K562 (cell line): Measurements from ENCODE around the gene TULP4. TPM values are rescaled to one million over a fixed set of nuclear protein-coding genes. Genes with fewer than 3 reads are reported as not detected.

ENCODE experiments used
- ATAC-seq: fragments of 200-7000 bp; cut with Tn5 transposase; 3 replicates; pipeline ENCODE4 v1.9.1; 2020; ENCODE audit warnings: moderate library complexity
- BruUV-seq: library from RNA; stranded (reverse); fragments of 400-500 nt; replicated peaks from 2 replicates; lab custom pipeline; 2021; lab: Mats Ljungman, UMichigan
- CTCF ChIA-PET: fragments of 300-600 bp; formaldehyde crosslinking; extraction: SDS; loops from one replicate; lab custom pipeline; 2021; ENCODE audit warnings: low intra/inter-chr PET ratio; lab: Yijun Ruan, JAX
- POLR2A ChIA-PET: fragments of 300-600, 350-650 bp; sonication (Branson Sonifier 250); formaldehyde crosslinking; extraction: SDS; loops from one replicate; lab custom pipeline; 2021; ENCODE audit warnings: antibody characterized with exemption, inconsistent platforms; lab: Yijun Ruan, JAX
- DNase-seq, 4 experiments: peaks; one replicate each; pipeline versions ENCODE4 v3.0.0 to v3.0.0-alpha.2; 2011 to 2018; ENCODE audit warnings: low spot score in 3 of 4, mixed read lengths in 3 of 4; ENCODE audit errors: extremely low read depth in 1 of 4
- FAIRE-seq: peaks from 2 replicates; lab custom pipeline; 2011; peaks lifted over from hg19 to GRCh38; lab: Jason Lieb, UNC
- H2AFZ ChIP-seq: 2 replicates; pipeline ENCODE4 v1.6.0; 2011; ENCODE audit warnings: low read depth, low read length, control low read depth, inconsistent platforms
- H3K27ac ChIP-seq: fragments of 200-600 bp; 3 replicates; pipeline ENCODE4 v1.8.0; 2011; ENCODE audit warnings: low read depth, mild to moderate bottlenecking, control low read depth, inconsistent platforms, low read length, moderate library complexity, mixed read lengths; ENCODE audit errors: extremely low read depth
- H3K27me3 ChIP-seq, 2 experiments: fragments of 300-600 bp in 1 of 2; 2 replicates in 1 of 2; 3 replicates in 1 of 2; pipeline versions ENCODE4 v1.6.0 to v1.8.0; 2011; ENCODE audit warnings: inconsistent platforms in 2 of 2, low read length in 2 of 2, mild to moderate bottlenecking in 1 of 2, mixed read lengths in 1 of 2, moderate library complexity in 1 of 2; ENCODE audit not compliant: control insufficient read depth in 2 of 2, insufficient read depth in 2 of 2
- H3K36me3 ChIP-seq: fragments of 300-600 bp; 3 replicates; pipeline ENCODE4 v1.8.0; 2011; ENCODE audit warnings: mild to moderate bottlenecking, low read length, inconsistent platforms; ENCODE audit not compliant: control insufficient read depth, insufficient read depth
- H3K4me1 ChIP-seq, 2 experiments: fragments of 200-600 bp in 1 of 2; replicated peaks in 1 of 2; 2 replicates in 1 of 2; 3 replicates in 1 of 2; pipeline versions ENCODE4 v1.5.1 to v1.8.0; 2011; ENCODE audit warnings: inconsistent platforms in 2 of 2, low read length in 2 of 2, mild to moderate bottlenecking in 1 of 2, mixed read lengths in 1 of 2, moderate library complexity in 1 of 2; ENCODE audit not compliant: control insufficient read depth in 2 of 2, insufficient read depth in 2 of 2
- H3K4me2 ChIP-seq: 2 replicates; pipeline ENCODE4 v1.6.1; 2011; ENCODE audit warnings: low read length, control low read depth, inconsistent platforms, mixed read lengths; ENCODE audit not compliant: insufficient read depth
- H3K4me3 ChIP-seq: fragments of 200-600 bp; sonication (generic), shearing (Covaris generic); 2 replicates; pipeline ENCODE4 v1.5.1; 2016; ENCODE audit warnings: control low read depth, inconsistent platforms
- H3K79me2 ChIP-seq: fragments of 200-600 bp; 3 replicates; pipeline ENCODE4 v1.8.0; 2011; ENCODE audit warnings: low read length, inconsistent platforms; ENCODE audit not compliant: control insufficient read depth, insufficient read depth
- H3K9ac ChIP-seq, 2 experiments: 2 replicates each; pipeline versions ENCODE4 v1.6.0 to v1.6.1; 2011; ENCODE audit warnings: low read depth in 2 of 2, low read length in 2 of 2, control low read depth in 1 of 2, inconsistent platforms in 1 of 2, mild to moderate bottlenecking in 1 of 2, mixed read lengths in 1 of 2; ENCODE audit not compliant: insufficient read depth in 1 of 2
- H3K9me1 ChIP-seq: one replicate; pipeline ENCODE4 v1.6.0; 2011; ENCODE audit warnings: inconsistent platforms, mild to moderate bottlenecking, low read length, moderate library complexity; ENCODE audit not compliant: control insufficient read depth, insufficient read depth
- H3K9me3 ChIP-seq: replicated peaks from 2 replicates; pipeline ENCODE4 v1.5.1; 2011; ENCODE audit warnings: low read depth, low read length, inconsistent platforms; ENCODE audit not compliant: control insufficient read depth, insufficient read depth
- H4K20me1 ChIP-seq: replicated peaks from 2 replicates; pipeline ENCODE4 v1.6.1; 2011; ENCODE audit warnings: low read length, inconsistent platforms, mixed read lengths; ENCODE audit not compliant: control insufficient read depth, insufficient read depth
- ATF3 ChIP-seq, 2 experiments: fragments of 450-650 bp in 1 of 2; sonication (generic) in 1 of 2; formaldehyde crosslinking in 1 of 2; IDR thresholded peaks in 1 of 2; conservative IDR thresholded peaks in 1 of 2; 2 replicates each; pipeline versions ENCODE4 v1.6.1 to v1.8.1; 2016 to 2023; ENCODE audit warnings: mild to moderate bottlenecking in 2 of 2, moderate library complexity in 2 of 2, inconsistent platforms in 1 of 2, missing genetic modification reagents in 1 of 2
- ZBTB33 ChIP-seq: sonication (generic); formaldehyde crosslinking; IDR thresholded peaks from 2 replicates; pipeline ENCODE4 v1.8.1; 2023; ENCODE audit warnings: mild to moderate bottlenecking, missing genetic modification reagents
- WGBS: fragments of 100-300 bp; shearing (Covaris generic); methylation state at CpG from one replicate; pipeline ENCODE4 v1.1.6; 2016; ENCODE audit warnings: low coverage, mixed read lengths; ENCODE audit not compliant: insufficient coverage; ENCODE audit errors: missing lambda C conversion rate; 5-methylcytosine and 5-hydroxymethylcytosine counted together
- in situ Hi-C: fragments of 300-500 bp; cut with MboI; formaldehyde crosslinking; loops from 4 replicates; pipeline ENCODE4 v1.15.0; 2018; ENCODE audit warnings: inconsistent platforms, mixed read lengths
- intact Hi-C: fragments of 100-400 bp; cut with micrococcal nuclease; formaldehyde crosslinking; loops from 2 replicates; pipeline ENCODE4 v1.14.2; 2022
- polyA plus RNA-seq, 8 experiments: library from polyadenylated mRNA; depleted of rRNA in 4 of 8; stranded (reverse) in 5 of 8; unstranded in 3 of 8; fragments of >200 nt; fragmentation: Nextera tagmentation in 2 of 8; fragmentation: Illumina TruSeq in 1 of 8; extraction: Ambion mirVana in 2 of 8; extraction: Trizol in 1 of 8; gene quantifications; 2 replicates each; pipeline versions ENCODE4 v1.2.1 to v1.2.3, GENCODE V29; 2011 to 2014; ENCODE audit warnings: inconsistent platforms in 1 of 8, missing spikeins in 1 of 8
- total RNA-seq, 7 experiments: library from RNA; depleted of rRNA in 6 of 7; stranded (reverse); fragments of >200 nt in 6 of 7; fragmentation: Illumina TruSeq in 2 of 7; extraction: Trizol in 2 of 7; gene quantifications; 2 replicates each; pipeline versions ENCODE4 v1.2.1 to v1.2.3, GENCODE V29; 2011 to 2021; ENCODE audit warnings: low replicate concordance in 1 of 7

TULP4 gene
- total and polyA plus RNA-seq, 9 of the 15 experiments (the other 6 are each of a cell fraction or from before 2014, with no cell fraction given): 1.2 to 50.4 (median 11.0) TPM

GRCh38 chr6:158497620-158498019 lies 185.4 kb downstream of the TULP4 start:
- intact Hi-C loops (no loop called here), in situ Hi-C loops (no loop called here)
- H2AFZ ChIP-seq: no peak overlapping the region
- no TSS peak for BruUV-seq
- TF ChIP-seq ZBTB33 (CRISPR knock-in tag) (peak; percentile 56; the same call in 1 of the 2 replicates), ATF3 (IDR thresholded peaks at IDR 0.05) (no peak), ATF3 (CRISPR knock-in tag; conservative IDR thresholded peaks at IDR 0.05) (no peak)
- no peak for DNase-seq
- no peaks in the 10 kb centered on the region for H3K27me3 ChIP-seq
- no peak overlapping the region for H3K27ac ChIP-seq
- no peaks in the 10 kb centered on the region for H3K79me2 ChIP-seq
- no peaks in the 10 kb centered on the region for H3K4me1 ChIP-seq
- no peaks in the 10 kb centered on the region for H3K9me3 ChIP-seq
- ChIA-PET POLR2A (interaction anchor here (0.7 kb wide), 1 partner anchor 9 kb away, joined by 3 read pairs; no protein-coding TSS in a partner anchor), CTCF (no interaction called here)
- H3K36me3 ChIP-seq: peaks cover 41% of the 10 kb centered on the region
- H4K20me1 ChIP-seq: no peaks in the 10 kb centered on the region
- no peaks in the 10 kb centered on the region for H3K9me1 ChIP-seq
- ATAC-seq: no peak
- no peak overlapping the region for H3K9ac ChIP-seq
- 93% methylated on average over 6 of the region's 6 CpGs for WGBS
- no peak overlapping the region for H3K4me3 ChIP-seq
- no peak for FAIRE-seq
- H3K4me2 ChIP-seq: no peak overlapping the region
